ENCODE results near the gene DLG5.

DNA sequence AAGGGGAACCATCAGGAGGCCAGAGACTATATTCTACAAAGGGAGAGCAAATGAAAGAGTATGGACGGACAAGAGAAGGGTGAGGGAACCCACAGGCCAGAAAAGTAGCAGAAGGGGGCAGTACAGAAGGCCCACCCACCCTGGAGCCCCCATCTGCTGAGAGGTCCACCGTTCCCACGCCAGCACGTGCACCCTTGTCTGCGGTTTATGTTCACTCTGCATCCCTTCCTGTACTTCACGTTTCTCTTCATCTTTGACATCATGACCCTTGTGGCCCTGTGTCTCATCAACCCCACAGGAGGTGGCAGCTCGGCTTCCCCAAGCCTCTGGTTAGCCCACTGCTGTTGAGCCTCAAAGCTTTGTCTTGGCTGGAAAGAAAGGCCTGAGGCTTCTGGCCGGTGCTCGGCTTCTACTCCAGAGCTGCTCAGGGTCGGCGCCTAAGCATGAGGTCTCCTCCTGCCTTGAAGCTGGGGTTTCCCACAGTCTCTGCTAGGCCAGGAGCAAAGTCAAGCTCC is 138.0 kb downstream of the DLG5 start:
- TF ChIP-seq CTCF (IDR thresholded peaks at IDR 0.05) (no peak), POLR2AphosphoS5 (IDR thresholded peaks at IDR 0.05) (no peak)

Data from prostate gland (tissue), 2 donors.